Thoracic aorta (tissue), 2 donors: Measurements from ENCODE around the gene KCTD17. TPM values are rescaled to one million over a fixed set of nuclear protein-coding genes. Genes with fewer than 3 reads are reported as not detected.

Experiments used
- ATAC-seq: fragments of 150-250 bp; one replicate; pipeline ENCODE4 v1.8.0; 2017; ENCODE audit warnings: low read depth; ENCODE audit not compliant: insufficient number of reproducible peaks, low FRiP score
- DNase-seq: peaks from one replicate; pipeline ENCODE4 v3.0.0-alpha.2; 2020; ENCODE audit warnings: low spot score
- H3K27ac ChIP-seq, 2 donors: fragments of 200-600 bp; sonication (generic); 1 replicate in 1 of 2; 2 replicates in 1 of 2; pipeline ENCODE4 v1.5.1; 2016; ENCODE audit warnings: mild to moderate bottlenecking in 2 of 2, moderate library complexity in 2 of 2
- H3K27me3 ChIP-seq: fragments of 200-600 bp; sonication (generic); replicated peaks from 2 replicates; pipeline ENCODE4 v1.6.0; 2016; ENCODE audit warnings: mild to moderate bottlenecking; ENCODE audit not compliant: insufficient read depth
- H3K36me3 ChIP-seq: fragments of 200-600 bp; sonication (generic); one replicate; pipeline ENCODE4 v1.5.1; 2016
- H3K4me1 ChIP-seq, 2 donors: fragments of 200-600 bp; sonication (generic); 1 replicate in 1 of 2; 2 replicates in 1 of 2; pipeline versions ENCODE4 v1.5.1 to v1.6.0; 2016; ENCODE audit warnings: low read depth in 2 of 2, mild to moderate bottlenecking in 1 of 2; ENCODE audit not compliant: control insufficient read depth in 1 of 2
- H3K4me3 ChIP-seq: fragments of 200-600 bp; sonication (generic); 2 replicates; pipeline ENCODE4 v1.5.1; 2016; ENCODE audit warnings: mild to moderate bottlenecking
- H3K9me3 ChIP-seq: fragments of 200-600 bp; sonication (generic); 2 replicates; pipeline ENCODE4 v1.5.1; 2016
- total RNA-seq, 2 donors: library from RNA; depleted of rRNA; stranded (reverse); fragments of >200 nt; gene quantifications; one replicate each; pipeline versions ENCODE4 v1.1.0 to v1.2.3, GENCODE V29; 2016
- TF ChIP-seq, protein P1 (sequence below): fragments of 200-600 bp; sonication (generic); IDR thresholded peaks from one replicate; pipeline ENCODE4 v1.5.1; 2019; ENCODE audit warnings: antibody characterized with exemption

The KCTD17 gene
- total RNA-seq, 2 donors from 2014 or later: 16.7 to 32.4 TPM

GRCh38 chr22:37044634-37045625 lies 6.6 kb upstream of the KCTD17 start:
- H3K4me3 ChIP-seq: no peak overlapping the region
- no peak overlapping the region for H3K27ac ChIP-seq
- H3K4me1 ChIP-seq: no peaks in the 10 kb centered on the region
- TF ChIP-seq, protein P1, sequence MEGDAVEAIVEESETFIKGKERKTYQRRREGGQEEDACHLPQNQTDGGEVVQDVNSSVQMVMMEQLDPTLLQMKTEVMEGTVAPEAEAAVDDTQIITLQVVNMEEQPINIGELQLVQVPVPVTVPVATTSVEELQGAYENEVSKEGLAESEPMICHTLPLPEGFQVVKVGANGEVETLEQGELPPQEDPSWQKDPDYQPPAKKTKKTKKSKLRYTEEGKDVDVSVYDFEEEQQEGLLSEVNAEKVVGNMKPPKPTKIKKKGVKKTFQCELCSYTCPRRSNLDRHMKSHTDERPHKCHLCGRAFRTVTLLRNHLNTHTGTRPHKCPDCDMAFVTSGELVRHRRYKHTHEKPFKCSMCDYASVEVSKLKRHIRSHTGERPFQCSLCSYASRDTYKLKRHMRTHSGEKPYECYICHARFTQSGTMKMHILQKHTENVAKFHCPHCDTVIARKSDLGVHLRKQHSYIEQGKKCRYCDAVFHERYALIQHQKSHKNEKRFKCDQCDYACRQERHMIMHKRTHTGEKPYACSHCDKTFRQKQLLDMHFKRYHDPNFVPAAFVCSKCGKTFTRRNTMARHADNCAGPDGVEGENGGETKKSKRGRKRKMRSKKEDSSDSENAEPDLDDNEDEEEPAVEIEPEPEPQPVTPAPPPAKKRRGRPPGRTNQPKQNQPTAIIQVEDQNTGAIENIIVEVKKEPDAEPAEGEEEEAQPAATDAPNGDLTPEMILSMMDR: no peak
- H3K36me3 ChIP-seq: no peaks in the 10 kb centered on the region
- H3K9me3 ChIP-seq: no peaks in the 10 kb centered on the region
- no peak for ATAC-seq
- no peaks in the 10 kb centered on the region for H3K27me3 ChIP-seq
- no peak for DNase-seq

- H3K4me1 ChIP-seq: peaks cover 0 to 2% of the 10 kb centered on the region in 2 donors
- H3K27me3 ChIP-seq: no peaks in the 10 kb centered on the region
- TF ChIP-seq, protein P1: peak; percentile 24
- no peak for ATAC-seq
- DNase-seq: no peak
- no peak overlapping the region for H3K4me3 ChIP-seq
- no peaks in the 10 kb centered on the region for H3K36me3 ChIP-seq
- H3K27ac ChIP-seq: no peak overlapping the region
- H3K9me3 ChIP-seq: no peaks in the 10 kb centered on the region
Measured at GRCh38 chr22:37045958-37046357, 5.6 kb upstream of the KCTD17 start.

DNA sequence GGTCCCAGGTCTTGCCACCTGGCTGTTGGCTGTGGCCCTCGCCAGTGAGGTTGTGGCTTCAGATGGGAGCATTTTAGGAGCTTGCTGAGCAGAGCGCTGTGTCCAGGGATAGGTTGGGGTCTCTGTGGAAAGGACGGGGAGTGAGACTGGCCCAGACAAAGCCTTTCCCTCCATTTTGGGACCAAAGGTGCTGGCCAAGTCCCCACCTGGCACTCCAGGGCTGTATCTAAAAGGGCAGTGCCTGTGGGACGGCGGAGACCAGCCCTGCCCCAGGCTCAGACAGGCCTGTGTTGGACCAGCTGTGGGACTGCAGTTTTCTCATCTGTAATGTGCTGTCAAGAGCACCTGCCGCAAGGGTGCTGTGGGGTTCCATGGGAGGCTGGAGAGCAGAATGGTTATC lies 5.0 kb upstream of the KCTD17 start:
- DNase-seq (no peak), ATAC-seq (no peak)
- peaks cover 0 to 6% of the 10 kb centered on the region in 2 donors for H3K4me1 ChIP-seq
- TF ChIP-seq, protein P1: no peak
- H3K36me3 ChIP-seq: no peaks in the 10 kb centered on the region
- no peaks in the 10 kb centered on the region for H3K9me3 ChIP-seq
- no peak overlapping the region for H3K27ac ChIP-seq
- H3K4me3 ChIP-seq: no peak overlapping the region
- H3K27me3 ChIP-seq: no peaks in the 10 kb centered on the region

GRCh38 chr22:37047006-37047405 lies 4.5 kb upstream of the KCTD17 start:
- Histone ChIP-seq H3K27ac (no peak overlapping the region), H3K27me3 (no peaks in the 10 kb centered on the region), H3K36me3 (no peaks in the 10 kb centered on the region), H3K9me3 (no peaks in the 10 kb centered on the region), H3K4me3 (no peak overlapping the region), H3K4me1 (peaks cover 2 to 6% of the 10 kb centered on the region in 2 donors)
- ATAC-seq: no peak
- DNase-seq: no peak
- TF ChIP-seq, protein P1: no peak

DNA sequence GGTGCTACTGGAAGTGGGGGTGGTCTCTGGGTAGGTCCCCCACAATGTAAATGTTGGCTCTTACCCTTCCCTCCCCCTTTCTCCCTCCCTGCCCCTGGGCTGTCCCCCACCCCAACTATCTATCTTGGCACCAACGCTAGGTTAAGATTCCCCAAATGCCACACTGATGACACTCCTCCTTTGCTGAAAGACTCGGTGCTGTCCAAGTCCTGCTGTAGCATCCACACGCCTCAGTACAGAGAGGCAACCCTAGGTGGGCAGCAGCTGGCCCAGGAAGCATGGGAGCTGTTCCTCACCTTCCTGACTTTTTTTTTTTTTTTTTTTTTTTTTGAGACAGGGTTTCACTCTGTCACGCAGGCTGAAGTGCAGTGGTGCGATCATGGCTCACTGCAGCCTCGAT lies 3.4 kb upstream of the KCTD17 start:
- DNase-seq (no peak), ATAC-seq (no peak)
- H3K9me3 ChIP-seq: no peaks in the 10 kb centered on the region
- no peaks in the 10 kb centered on the region for H3K27me3 ChIP-seq
- no peaks in the 10 kb centered on the region for H3K36me3 ChIP-seq
- TF ChIP-seq, protein P1: no peak
- H3K4me3 ChIP-seq: no peak overlapping the region
- H3K4me1 ChIP-seq: peaks cover 11 to 13% of the 10 kb centered on the region in 2 donors
- no peak overlapping the region for H3K27ac ChIP-seq
